GM21367 (cell line): ENCODE measurements around the gene TBC1D2.

ENCODE experiments used
- ATAC-seq: cut with Tn5 transposase; IDR thresholded peaks from one replicate; pipeline ENCODE4 v1.9.1; 2021; ENCODE audit not compliant: unreplicated experiment

Gene TBC1D2

DNA sequence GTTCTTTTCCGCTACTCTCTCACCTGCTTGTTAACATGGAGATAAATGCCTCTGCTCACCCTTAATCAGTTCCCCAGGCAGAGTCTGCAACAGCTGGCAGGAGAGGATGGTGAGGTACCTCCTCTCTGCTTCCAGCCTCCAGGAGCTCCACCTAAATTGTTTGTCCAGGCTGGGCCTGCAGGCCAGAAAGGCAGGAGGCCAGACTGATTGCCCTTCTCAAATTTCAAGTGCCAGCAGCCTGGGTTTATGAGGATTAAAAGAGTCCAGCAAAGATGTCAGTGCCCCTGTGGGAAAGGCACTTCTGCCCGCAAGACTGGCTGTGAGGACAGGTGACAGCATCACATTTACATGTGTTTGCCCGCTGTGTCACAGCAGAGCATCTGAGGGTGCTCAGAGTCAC is 82.8 kb downstream of the TBC1D2 start:
- ATAC-seq = no peak

- no peak for ATAC-seq
These were observed 84.1 kb downstream of the TBC1D2 start for GRCh38 chr9:98171176-98171925.

DNA sequence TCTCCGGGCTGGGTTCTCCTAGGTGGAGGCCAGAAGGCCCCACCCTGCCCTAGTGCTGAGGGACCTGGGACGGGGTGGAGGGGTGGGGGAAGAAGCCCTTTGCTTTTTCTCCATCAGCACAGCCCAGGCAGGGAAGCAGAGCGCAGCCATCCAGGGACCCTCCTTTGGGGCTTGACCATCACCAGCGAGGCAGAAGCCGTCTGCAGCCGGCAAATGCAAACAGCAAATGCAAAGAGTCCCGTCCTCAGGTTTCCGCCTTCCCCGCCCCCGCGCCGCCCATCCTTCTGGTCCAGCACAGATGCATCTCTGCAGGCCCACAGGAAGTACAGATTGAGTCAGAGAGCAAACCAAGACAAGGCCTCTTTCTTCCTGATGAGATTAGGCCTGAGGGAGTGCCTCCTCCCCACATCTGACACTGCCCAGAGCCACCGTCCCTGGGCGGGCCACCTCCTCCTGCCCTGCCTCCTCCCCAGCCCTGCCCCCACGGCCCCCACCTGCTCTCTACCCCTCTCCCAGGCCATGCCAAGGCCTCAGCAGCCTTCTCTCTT is 86.4 kb downstream of the TBC1D2 start:
- ATAC-seq = peak; percentile 97

- no peak for ATAC-seq
These were observed 87.2 kb downstream of the TBC1D2 start for GRCh38 chr9:98168153-98168780.

DNA sequence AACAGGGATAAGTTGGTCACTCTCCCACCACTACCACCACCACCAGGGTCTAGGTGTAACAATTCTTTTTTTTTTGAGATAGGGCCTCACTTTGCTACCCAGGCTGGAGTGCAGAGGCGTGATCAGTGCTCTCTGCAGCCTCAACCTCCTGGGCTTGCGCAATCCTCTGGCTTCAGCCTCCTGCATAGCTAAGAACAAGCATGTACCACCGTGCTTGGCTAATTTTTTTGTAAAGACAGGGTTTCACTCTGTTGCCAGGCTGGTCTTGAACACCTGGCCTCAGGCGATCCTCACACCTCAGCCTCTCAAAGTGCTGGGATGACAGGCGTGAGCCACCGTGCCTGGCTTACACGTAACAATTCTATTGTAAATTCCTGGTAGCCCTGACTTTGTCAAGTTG is 90.5 kb downstream of the TBC1D2 start:
- no peak for ATAC-seq

GRCh38 chr9:98162613-98163012 is 92.8 kb downstream of the TBC1D2 start:
- no peak for ATAC-seq

DNA sequence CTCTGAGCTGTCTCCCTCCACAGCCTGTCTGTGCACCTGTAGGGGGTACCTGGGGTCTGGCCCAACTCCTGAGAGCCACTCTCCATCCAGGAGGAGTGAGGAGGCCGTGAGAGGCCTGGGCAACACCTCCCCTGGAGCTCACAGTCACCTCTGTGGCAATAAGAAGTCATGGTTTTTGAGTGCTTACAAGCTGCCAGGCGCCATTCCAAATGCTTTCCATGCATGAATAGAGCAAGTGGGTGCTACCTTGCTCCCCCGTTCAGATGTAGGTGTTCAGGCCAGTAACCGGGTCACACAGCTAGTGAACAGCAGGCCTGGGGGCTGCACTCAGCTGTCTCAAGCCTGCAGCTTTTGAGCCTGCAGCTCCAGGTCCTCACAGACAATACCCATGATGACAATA is 93.6 kb downstream of the TBC1D2 start:
- ATAC-seq = no peak

DNA sequence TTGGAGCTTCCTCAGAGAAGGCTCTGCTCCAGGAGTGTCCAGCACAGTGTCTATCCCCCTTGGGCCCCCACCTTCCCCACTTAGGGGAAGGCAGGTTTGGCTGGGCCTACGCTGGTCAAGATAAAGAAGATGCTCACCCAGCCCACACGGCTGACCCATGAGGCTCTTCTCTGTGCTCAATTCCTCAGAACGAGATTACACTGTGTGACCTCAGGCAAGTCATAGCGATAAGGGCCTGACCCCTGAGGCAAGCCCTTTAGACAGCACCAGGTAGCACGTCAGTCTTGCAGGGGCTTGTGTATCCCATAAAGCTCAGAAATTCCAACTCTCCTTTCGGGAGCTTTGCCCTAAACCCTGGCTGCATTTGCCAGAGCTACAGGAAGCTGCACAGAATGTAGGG is 95.7 kb downstream of the TBC1D2 start:
- no peak for ATAC-seq

DNA sequence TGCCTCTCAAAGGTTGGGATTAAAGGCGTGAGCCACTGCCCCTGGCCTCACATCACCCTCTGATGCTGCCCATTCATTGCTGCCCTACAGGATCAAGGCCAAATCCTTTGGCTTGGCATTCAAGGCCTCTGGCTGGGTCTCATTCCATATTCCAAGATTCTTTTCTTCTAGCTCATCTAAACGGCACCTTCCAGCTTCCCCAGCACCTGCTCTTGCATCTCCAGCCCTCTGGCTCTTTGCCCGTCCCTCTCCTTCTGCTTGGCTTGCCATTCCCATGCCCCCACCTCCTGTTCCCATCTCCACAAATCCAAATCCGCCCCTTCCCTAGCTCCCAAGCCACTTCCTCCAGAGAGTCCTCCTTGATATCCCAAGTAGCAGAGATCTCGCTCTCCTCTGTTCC is 96.1 kb downstream of the TBC1D2 start:
- no peak for ATAC-seq

GRCh38 chr9:98158071-98158831 is 97.2 kb downstream of the TBC1D2 start:
- ATAC-seq = no peak

GRCh38 chr9:98157372-98157771 is 98.1 kb downstream of the TBC1D2 start:
- ATAC-seq = no peak

DNA sequence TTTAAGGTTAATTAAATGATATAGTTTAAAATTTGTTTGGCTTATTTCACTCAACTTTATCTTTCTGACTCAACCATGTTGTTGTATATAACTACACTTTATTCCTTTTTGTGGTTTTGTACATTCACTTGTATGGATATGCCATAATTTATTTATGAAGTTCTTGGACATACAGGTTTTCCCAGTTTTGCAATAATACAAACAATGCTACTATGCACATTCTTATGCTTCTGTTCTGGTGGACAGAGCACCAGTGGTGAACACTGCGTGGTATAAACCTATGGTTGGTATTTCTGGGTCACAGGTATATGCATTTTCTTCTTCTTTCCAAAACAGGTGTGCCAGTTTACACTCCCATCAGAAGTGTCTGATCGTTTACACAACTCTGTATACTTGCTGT is 100.8 kb downstream of the TBC1D2 start:
- no peak for ATAC-seq

DNA sequence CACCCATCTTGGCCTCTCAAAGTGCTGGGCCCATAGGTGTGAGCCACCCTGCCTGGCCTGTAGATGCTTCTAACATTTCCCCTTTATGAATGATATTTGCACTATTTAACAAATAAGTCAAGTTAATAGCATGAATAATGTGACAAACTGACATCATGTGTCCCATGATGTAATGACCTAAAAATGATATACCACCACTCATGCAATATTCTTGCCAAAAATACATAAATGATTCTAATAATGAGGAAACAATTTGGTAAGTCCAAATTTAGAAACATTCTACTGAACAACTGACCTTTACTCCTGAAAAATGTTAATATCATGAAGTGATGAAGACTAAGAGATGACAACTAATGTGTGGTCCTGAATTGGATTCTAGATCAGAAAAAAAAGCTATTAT is 102.9 kb downstream of the TBC1D2 start:
- ATAC-seq = no peak

- ATAC-seq = no peak
These were observed 104.7 kb downstream of the TBC1D2 start for GRCh38 chr9:98150721-98151120.

GRCh38 chr9:98150164-98150563 is 105.3 kb downstream of the TBC1D2 start:
- no peak for ATAC-seq

DNA sequence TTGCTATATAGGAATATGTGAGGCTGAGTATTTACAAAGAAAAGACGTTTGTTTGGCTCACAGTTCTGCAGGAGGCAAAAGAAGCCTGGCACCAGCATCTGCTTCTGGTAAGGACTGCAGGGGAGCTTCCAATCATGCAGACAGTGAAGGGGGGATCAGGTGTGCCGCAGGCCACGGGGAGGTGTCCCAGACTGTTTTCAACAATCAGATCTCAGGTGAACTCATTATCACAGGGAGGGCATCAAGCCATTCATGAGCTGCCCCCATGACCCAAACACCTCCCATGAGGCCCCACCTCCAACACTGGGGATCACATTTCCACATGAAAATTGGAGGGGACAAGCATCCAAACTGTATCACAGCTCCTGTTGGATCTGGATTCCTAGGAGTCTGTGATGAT is 106.0 kb downstream of the TBC1D2 start:
- ATAC-seq = no peak
